Lower lobe of right lung (tissue), 2 donors: ENCODE results near the gene CREBBP. TPM values are rescaled to one million over a fixed set of nuclear protein-coding genes. Genes with fewer than 3 reads are reported as not detected.
A peak's percentile ranks its signal among the peaks of the same experiment; 100 is the strongest.

ENCODE experiments used
- ATAC-seq, 2 donors: fragments of 200-7000 bp; cut with Tn5 transposase; one replicate each; pipeline ENCODE4 v1.9.1; 2020 to 2022; ENCODE audit warnings: mild to moderate bottlenecking in 2 of 2, moderate library complexity in 2 of 2
- DNase-seq: peaks from one replicate; pipeline ENCODE4 v3.0.0-alpha.2; 2020
- H3K27ac ChIP-seq: fragments of 200-600 bp; one replicate; pipeline ENCODE4 v1.8.0; 2022
- H3K27me3 ChIP-seq: fragments of 200-600 bp; one replicate; pipeline ENCODE4 v1.8.0; 2022; ENCODE audit warnings: low read depth
- H3K36me3 ChIP-seq: fragments of 200-600 bp; one replicate; pipeline ENCODE4 v1.8.0; 2022; ENCODE audit warnings: mild to moderate bottlenecking
- H3K4me1 ChIP-seq: fragments of 200-600 bp; one replicate; pipeline ENCODE4 v1.8.0; 2022
- H3K4me3 ChIP-seq: fragments of 200-600 bp; one replicate; pipeline ENCODE4 v1.8.0; 2022; ENCODE audit warnings: mild to moderate bottlenecking
- H3K9me3 ChIP-seq: fragments of 200-600 bp; one replicate; pipeline ENCODE4 v1.8.0; 2022
- intact Hi-C: fragments of 100-400 bp; cut with DNase I; formaldehyde crosslinking; loops from one replicate; pipeline ENCODE4 v1.11.0; 2022
- total RNA-seq: library from RNA; stranded (reverse); fragmentation: NEBNext Ultra II Directional; extraction: Animal tissue kit (Norgen Biotek cat#: 25700); gene quantifications from one replicate; pipeline ENCODE4 v1.2.1, GENCODE V29; 2021
- TF ChIP-seq, protein P1 (sequence below): fragments of 200-600 bp; IDR thresholded peaks from one replicate; pipeline ENCODE4 v1.8.0; 2022; ENCODE audit warnings: antibody characterized with exemption, mild to moderate bottlenecking
- donor health status: DM: no; HTN: yes; CAD: no; lungs with severe emphysema.

CREBBP gene
- total RNA-seq, 1 donor from 2014 or later, result 78.3 TPM

DNA sequence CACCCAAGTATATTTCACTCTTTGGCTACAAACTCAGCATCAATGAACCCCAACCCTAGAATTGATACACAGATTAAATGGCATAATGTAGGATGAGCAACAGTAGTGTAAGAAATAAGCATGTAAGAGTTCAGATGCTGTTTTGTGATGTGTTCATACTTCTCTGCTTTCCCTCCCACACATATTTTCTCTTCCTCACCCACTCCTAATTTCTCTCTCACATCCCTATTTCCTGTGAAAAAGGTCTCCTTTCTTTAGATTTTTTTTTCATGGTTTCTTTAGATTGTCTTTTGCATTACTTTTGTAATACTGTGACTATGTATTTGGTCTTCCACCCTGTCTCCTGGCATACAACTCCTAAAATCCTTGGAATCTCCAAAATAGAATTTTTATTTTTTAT is 21.7 kb downstream of the CREBBP start:
- H3K27ac ChIP-seq, result no peak overlapping the region

DNA sequence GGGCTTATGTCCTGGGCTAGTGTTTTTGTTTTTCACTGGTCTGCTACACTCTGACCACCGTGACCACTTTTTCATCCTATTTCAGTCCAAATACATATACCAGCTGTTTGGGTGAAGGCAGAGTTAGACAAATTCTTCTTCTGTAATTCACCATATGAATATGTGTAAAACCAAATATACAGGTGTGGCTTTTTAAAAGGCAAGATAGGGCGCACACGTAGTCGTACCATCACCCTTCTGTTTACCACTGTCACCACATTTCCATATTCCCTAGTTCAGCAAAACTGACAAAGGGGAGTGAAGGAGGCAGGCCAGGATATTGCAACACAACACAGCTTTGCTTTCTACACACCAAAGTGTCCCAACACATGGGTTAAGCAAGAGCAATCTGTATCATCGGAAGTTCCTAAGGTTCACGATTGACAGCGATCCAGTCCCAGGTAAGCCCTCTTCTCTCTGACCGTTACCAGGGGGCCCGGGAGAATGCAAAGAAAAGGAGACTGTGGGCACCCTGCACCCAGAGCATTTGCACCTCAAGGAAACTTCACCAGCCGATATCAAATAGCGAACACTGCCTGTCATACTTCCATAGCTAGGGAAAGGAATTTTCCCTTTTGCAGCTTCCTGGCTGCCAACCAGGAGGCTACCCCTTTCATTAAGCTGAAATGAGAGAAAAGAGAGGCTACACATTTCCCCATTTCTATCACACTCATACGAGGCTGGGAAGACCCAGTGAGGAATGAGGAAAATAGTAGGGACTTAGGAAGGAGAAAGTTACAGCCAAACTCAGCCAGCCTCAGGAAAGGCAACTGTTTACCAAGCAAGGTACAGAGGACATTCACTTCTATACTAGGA is 23.1 kb downstream of the CREBBP start:
- TF ChIP-seq, protein P1, sequence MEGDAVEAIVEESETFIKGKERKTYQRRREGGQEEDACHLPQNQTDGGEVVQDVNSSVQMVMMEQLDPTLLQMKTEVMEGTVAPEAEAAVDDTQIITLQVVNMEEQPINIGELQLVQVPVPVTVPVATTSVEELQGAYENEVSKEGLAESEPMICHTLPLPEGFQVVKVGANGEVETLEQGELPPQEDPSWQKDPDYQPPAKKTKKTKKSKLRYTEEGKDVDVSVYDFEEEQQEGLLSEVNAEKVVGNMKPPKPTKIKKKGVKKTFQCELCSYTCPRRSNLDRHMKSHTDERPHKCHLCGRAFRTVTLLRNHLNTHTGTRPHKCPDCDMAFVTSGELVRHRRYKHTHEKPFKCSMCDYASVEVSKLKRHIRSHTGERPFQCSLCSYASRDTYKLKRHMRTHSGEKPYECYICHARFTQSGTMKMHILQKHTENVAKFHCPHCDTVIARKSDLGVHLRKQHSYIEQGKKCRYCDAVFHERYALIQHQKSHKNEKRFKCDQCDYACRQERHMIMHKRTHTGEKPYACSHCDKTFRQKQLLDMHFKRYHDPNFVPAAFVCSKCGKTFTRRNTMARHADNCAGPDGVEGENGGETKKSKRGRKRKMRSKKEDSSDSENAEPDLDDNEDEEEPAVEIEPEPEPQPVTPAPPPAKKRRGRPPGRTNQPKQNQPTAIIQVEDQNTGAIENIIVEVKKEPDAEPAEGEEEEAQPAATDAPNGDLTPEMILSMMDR, result no peak
- peak; percentile 83 to 87 for ATAC-seq
- intact Hi-C loops, result no loop called here
- Histone ChIP-seq H3K27ac (peak overlapping the region; percentile 51), H3K27me3 (no peaks in the 10 kb centered on the region), H3K36me3 (no peaks in the 10 kb centered on the region), H3K4me3 (peak overlapping the region; percentile 22), H3K9me3 (no peaks in the 10 kb centered on the region), H3K4me1 (peaks cover 93% of the 10 kb centered on the region)
- no peak for DNase-seq

More for the DNA sequence above, 21.7 kb downstream of the CREBBP start:
- no peaks in the 10 kb centered on the region for H3K9me3 ChIP-seq
- H3K4me1 ChIP-seq, result peaks cover 93% of the 10 kb centered on the region
- intact Hi-C loops, result no loop called here
- no peaks in the 10 kb centered on the region for H3K27me3 ChIP-seq
- TF ChIP-seq, protein P1, result no peak
- no peak overlapping the region for H3K4me3 ChIP-seq
- ATAC-seq (no peak), DNase-seq (no peak)
- H3K36me3 ChIP-seq, result no peaks in the 10 kb centered on the region

DNA sequence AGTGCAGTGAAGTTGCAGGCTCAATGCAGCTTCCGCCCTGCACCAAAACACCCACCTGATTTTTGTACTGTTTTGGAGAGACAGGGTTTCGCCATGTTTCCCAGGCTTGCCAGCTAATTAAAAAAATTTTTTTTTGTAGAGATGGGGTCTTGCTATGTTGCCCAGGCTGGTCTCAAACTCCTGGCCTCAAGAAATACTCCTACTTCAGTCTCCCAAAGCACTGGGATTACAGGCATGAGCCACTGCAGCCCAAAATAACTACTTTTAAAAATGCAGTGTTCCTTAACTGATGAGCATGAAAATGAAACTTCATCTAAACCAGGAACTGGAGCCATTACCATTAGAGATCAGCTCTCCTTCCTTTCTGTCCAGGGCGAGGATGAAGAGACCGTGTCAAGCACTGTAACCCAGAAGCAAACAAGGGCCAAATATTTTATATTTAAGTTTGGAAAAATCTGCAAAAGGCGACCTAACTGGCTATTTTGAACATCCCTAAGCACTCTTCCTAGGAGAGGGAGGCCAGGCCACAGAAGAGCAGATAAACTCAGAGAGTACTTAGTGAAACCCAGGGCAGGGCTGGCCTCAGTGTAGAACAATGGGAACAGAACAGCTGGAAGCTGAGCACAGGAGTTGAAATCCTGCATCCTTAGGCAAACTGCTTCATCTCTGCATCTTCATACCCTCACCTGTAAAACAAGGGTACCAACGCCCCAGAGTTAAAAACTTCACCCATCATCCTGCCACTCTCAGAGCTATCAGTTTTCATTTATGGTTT is 24.0 kb downstream of the CREBBP start:
- ATAC-seq (no peak), DNase-seq (no peak)
- Histone ChIP-seq H3K36me3 (no peaks in the 10 kb centered on the region), H3K4me3 (no peak overlapping the region), H3K27ac (peak overlapping the region; percentile 51), H3K4me1 (peaks cover 87% of the 10 kb centered on the region), H3K9me3 (no peaks in the 10 kb centered on the region), H3K27me3 (no peaks in the 10 kb centered on the region)
- TF ChIP-seq, protein P1, result no peak
- intact Hi-C loops, result no loop called here

DNA sequence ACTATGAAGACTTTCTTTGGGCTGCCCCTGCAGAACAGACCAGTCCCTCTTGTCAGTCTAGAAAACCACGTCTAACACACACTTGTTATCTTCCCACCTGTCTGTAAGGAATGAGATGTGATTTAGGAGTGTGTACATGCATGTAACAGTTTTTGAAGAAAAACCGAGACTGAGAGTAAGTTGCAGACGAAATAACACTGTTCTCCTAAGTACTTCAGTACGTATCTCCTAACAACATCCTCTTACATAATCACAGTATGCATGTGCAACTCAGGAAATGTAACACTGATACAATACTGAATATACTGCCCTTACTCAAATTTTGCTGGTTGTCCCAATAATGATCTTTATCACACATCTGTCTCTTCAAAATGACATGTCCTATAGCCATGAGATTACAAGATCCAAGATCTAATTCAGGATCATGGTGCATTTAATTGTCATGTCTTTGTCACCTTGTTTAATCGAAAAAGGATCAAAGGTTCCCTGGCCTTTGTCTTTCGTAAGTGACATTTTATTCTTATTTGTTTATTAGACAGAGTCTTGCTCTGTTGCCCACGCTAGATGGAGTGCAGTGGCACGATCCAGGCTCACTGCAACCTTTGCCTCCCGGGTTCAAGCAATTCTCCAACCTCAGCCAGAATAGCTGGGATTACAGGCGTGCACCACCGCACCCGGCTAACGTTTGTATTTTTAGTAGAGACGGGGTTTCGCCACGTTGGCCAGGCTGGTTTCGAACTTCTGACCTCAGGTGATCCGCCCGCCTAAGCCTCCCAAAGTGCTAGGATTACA is 25.6 kb downstream of the CREBBP start:
- peak in 1 of 2 donors; percentile 18 for ATAC-seq
- H3K4me1 ChIP-seq, result peaks cover 83% of the 10 kb centered on the region

DNA sequence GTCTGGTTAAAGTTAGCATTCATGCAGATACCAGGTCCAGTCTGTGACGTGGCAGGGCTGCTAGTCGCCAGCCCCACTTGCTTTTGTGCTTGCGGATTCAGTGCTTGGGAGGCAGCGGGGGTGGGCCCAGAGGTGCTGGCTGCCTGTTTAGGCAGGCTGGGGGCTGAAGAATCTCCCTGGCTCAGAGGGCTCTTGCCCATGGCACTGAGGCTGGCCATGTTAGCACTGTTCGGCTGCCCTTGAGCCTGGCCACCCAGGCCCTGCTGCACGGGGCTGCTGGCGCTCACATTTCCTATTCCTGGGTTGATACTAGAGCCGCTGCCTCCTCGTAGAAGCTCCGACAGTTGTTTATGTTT is 30.0 kb downstream of the CREBBP start:
- Histone ChIP-seq H3K27ac (no peak overlapping the region), H3K4me3 (no peak overlapping the region)

More for the DNA sequence above, 25.6 kb downstream of the CREBBP start:
- intact Hi-C loops, result no loop called here
- no peak for DNase-seq
- Histone ChIP-seq H3K36me3 (peaks cover 10% of the 10 kb centered on the region), H3K4me3 (no peak overlapping the region), H3K27me3 (no peaks in the 10 kb centered on the region), H3K27ac (peak overlapping the region; percentile 6), H3K9me3 (no peaks in the 10 kb centered on the region)
- TF ChIP-seq, protein P1, result no peak

More for the DNA sequence above, 30.0 kb downstream of the CREBBP start:
- TF ChIP-seq, protein P1, result no peak
- ATAC-seq, result no peak
- H3K9me3 ChIP-seq, result no peaks in the 10 kb centered on the region
- no peaks in the 10 kb centered on the region for H3K27me3 ChIP-seq
- intact Hi-C loops, result no loop called here
- peaks cover 47% of the 10 kb centered on the region for H3K4me1 ChIP-seq
- no peak for DNase-seq
- H3K36me3 ChIP-seq, result peaks cover 32% of the 10 kb centered on the region
